ENCODE data around the gene ZNF385D.

The ZNF385D gene

GRCh38 chr3:21745966-21746365, 5.0 kb downstream of the ZNF385D start:
- Histone ChIP-seq H3K4me1 (ENCODE audit: control insufficient read depth in 1 of 2, insufficient read depth in 2 of 2, low read length in 2 of 2) (no peaks in the 10 kb centered on the region), H2AK5ac (ENCODE audit: low read length) (no peak overlapping the region), H3K27ac (ENCODE audit: low read depth, low read length) (no peak overlapping the region), H3K4ac (ENCODE audit: low read depth, low read length) (no peak overlapping the region), H3K14ac (ENCODE audit: low read length) (no peak overlapping the region), H2BK120ac (ENCODE audit: insufficient read depth, low read length, poor library complexity) (no peak overlapping the region), H3K4me2 (ENCODE audit: low read length) (no peak overlapping the region), H3K9me3 (ENCODE audit: insufficient read depth, low read depth, low read length) (no peaks in the 10 kb centered on the region), H2BK5ac (ENCODE audit: low read depth, low read length, poor library complexity) (no peak overlapping the region), H3K79me1 (ENCODE audit: low read length) (no peaks in the 10 kb centered on the region), H3K36me3 (ENCODE audit: control insufficient read depth in 1 of 2, insufficient read depth in 2 of 2, low read length in 2 of 2) (peaks cover 0 to 2% of the 10 kb centered on the region in 2 experiments), H4K8ac (ENCODE audit: low read depth, low read length) (no peak overlapping the region), H4K12ac (ENCODE audit: low read depth, low read length) (no peak overlapping the region), H2BK12ac (ENCODE audit: low read length) (no peak overlapping the region), H3K79me2 (ENCODE audit: control insufficient read depth, insufficient read depth, low read length, poor library complexity) (no peaks in the 10 kb centered on the region), H3K18ac (ENCODE audit: low read length) (no peak overlapping the region), H2AFZ (ENCODE audit: insufficient read depth, low read length, poor library complexity) (no peak overlapping the region), H3K4me3 (ENCODE audit: low read depth, low read length) (no peak overlapping the region), H3K9ac (ENCODE audit: low read length) (no peak overlapping the region), H3K23ac (ENCODE audit: low read length) (no peak overlapping the region), H3K27me3 (ENCODE audit: insufficient read depth, low read length) (peaks cover 4% of the 10 kb centered on the region), H4K91ac (ENCODE audit: low read depth, low read length) (no peak overlapping the region)
- no CpG with 5 or more reads among the region's 6 CpGs for WGBS (ENCODE audit: extremely low coverage, insufficient coverage, insufficient read length)
- DNase-seq: no peak

- Histone ChIP-seq H3K18ac (ENCODE audit: low read length) (no peak overlapping the region), H3K9me3 (ENCODE audit: insufficient read depth, low read depth, low read length) (no peaks in the 10 kb centered on the region), H3K27ac (ENCODE audit: low read depth, low read length) (no peak overlapping the region), H3K4ac (ENCODE audit: low read depth, low read length) (no peak overlapping the region), H2BK5ac (ENCODE audit: low read depth, low read length, poor library complexity) (no peak overlapping the region), H2AK5ac (ENCODE audit: low read length) (no peak overlapping the region), H2BK12ac (ENCODE audit: low read length) (no peak overlapping the region), H3K9ac (ENCODE audit: low read length) (no peak overlapping the region), H3K36me3 (ENCODE audit: control insufficient read depth in 1 of 2, insufficient read depth in 2 of 2, low read length in 2 of 2) (peaks cover 0 to 2% of the 10 kb centered on the region in 2 experiments), H2AFZ (ENCODE audit: insufficient read depth, low read length, poor library complexity) (no peak overlapping the region), H4K12ac (ENCODE audit: low read depth, low read length) (no peak overlapping the region), H3K23ac (ENCODE audit: low read length) (no peak overlapping the region), H3K14ac (ENCODE audit: low read length) (no peak overlapping the region), H4K91ac (ENCODE audit: low read depth, low read length) (no peak overlapping the region), H3K79me1 (ENCODE audit: low read length) (no peaks in the 10 kb centered on the region), H4K8ac (ENCODE audit: low read depth, low read length) (no peak overlapping the region), H3K4me2 (ENCODE audit: low read length) (no peak overlapping the region), H3K4me3 (ENCODE audit: low read depth, low read length) (no peak overlapping the region), H3K27me3 (ENCODE audit: insufficient read depth, low read length) (no peaks in the 10 kb centered on the region), H3K79me2 (ENCODE audit: control insufficient read depth, insufficient read depth, low read length, poor library complexity) (no peaks in the 10 kb centered on the region), H2BK120ac (ENCODE audit: insufficient read depth, low read length, poor library complexity) (no peak overlapping the region), H3K4me1 (ENCODE audit: control insufficient read depth in 1 of 2, insufficient read depth in 2 of 2, low read length in 2 of 2) (no peaks in the 10 kb centered on the region)
- no peak for DNase-seq
- no CpG with 5 or more reads among the region's 2 CpGs for whole genome bisulfite sequencing (ENCODE audit: extremely low coverage, insufficient coverage, insufficient read length)
Observed at GRCh38 chr3:21744793-21745192, 6.2 kb downstream of the ZNF385D start.

- Histone ChIP-seq H3K14ac (ENCODE audit: low read length) (no peak overlapping the region), H2BK5ac (ENCODE audit: low read depth, low read length, poor library complexity) (no peak overlapping the region), H2AFZ (ENCODE audit: insufficient read depth, low read length, poor library complexity) (no peak overlapping the region), H3K4me2 (ENCODE audit: low read length) (no peak overlapping the region), H3K9ac (ENCODE audit: low read length) (no peak overlapping the region), H3K4me1 (ENCODE audit: control insufficient read depth in 1 of 2, insufficient read depth in 2 of 2, low read length in 2 of 2) (no peaks in the 10 kb centered on the region), H3K27me3 (ENCODE audit: insufficient read depth, low read length) (no peaks in the 10 kb centered on the region), H4K12ac (ENCODE audit: low read depth, low read length) (no peak overlapping the region), H3K9me3 (ENCODE audit: insufficient read depth, low read depth, low read length) (no peaks in the 10 kb centered on the region), H3K23ac (ENCODE audit: low read length) (no peak overlapping the region), H2BK120ac (ENCODE audit: insufficient read depth, low read length, poor library complexity) (no peak overlapping the region), H3K27ac (ENCODE audit: low read depth, low read length) (no peak overlapping the region), H4K91ac (ENCODE audit: low read depth, low read length) (no peak overlapping the region), H3K79me2 (ENCODE audit: control insufficient read depth, insufficient read depth, low read length, poor library complexity) (no peaks in the 10 kb centered on the region), H3K79me1 (ENCODE audit: low read length) (no peaks in the 10 kb centered on the region), H2AK5ac (ENCODE audit: low read length) (no peak overlapping the region), H3K4me3 (ENCODE audit: low read depth, low read length) (no peak overlapping the region), H3K4ac (ENCODE audit: low read depth, low read length) (no peak overlapping the region), H2BK12ac (ENCODE audit: low read length) (no peak overlapping the region), H3K36me3 (ENCODE audit: control insufficient read depth in 1 of 2, insufficient read depth in 2 of 2, low read length in 2 of 2) (no peaks in the 10 kb centered on the region), H4K8ac (ENCODE audit: low read depth, low read length) (no peak overlapping the region), H3K18ac (ENCODE audit: low read length) (no peak overlapping the region)
- DNase-seq: no peak
- no CpG with 5 or more reads among the region's 15 CpGs for WGBS (ENCODE audit: extremely low coverage, insufficient coverage, insufficient read length)
Observed at GRCh38 chr3:21738935-21739702, 11.9 kb downstream of the ZNF385D start.

- DNase-seq: no peak
Observed at GRCh38 chr3:21738283-21738682, 12.7 kb downstream of the ZNF385D start.

More at GRCh38 chr3:21738283-21738682, 12.7 kb downstream of the ZNF385D start:
- Histone ChIP-seq H2BK120ac (ENCODE audit: insufficient read depth, low read length, poor library complexity) (no peak overlapping the region), H4K8ac (ENCODE audit: low read depth, low read length) (no peak overlapping the region), H2AK5ac (ENCODE audit: low read length) (no peak overlapping the region), H3K18ac (ENCODE audit: low read length) (no peak overlapping the region), H2BK12ac (ENCODE audit: low read length) (no peak overlapping the region), H3K4me1 (ENCODE audit: control insufficient read depth in 1 of 2, insufficient read depth in 2 of 2, low read length in 2 of 2) (no peaks in the 10 kb centered on the region), H2BK5ac (ENCODE audit: low read depth, low read length, poor library complexity) (no peak overlapping the region), H3K79me1 (ENCODE audit: low read length) (no peaks in the 10 kb centered on the region), H3K14ac (ENCODE audit: low read length) (no peak overlapping the region), H3K4ac (ENCODE audit: low read depth, low read length) (no peak overlapping the region), H3K79me2 (ENCODE audit: control insufficient read depth, insufficient read depth, low read length, poor library complexity) (no peaks in the 10 kb centered on the region), H3K36me3 (ENCODE audit: control insufficient read depth in 1 of 2, insufficient read depth in 2 of 2, low read length in 2 of 2) (no peaks in the 10 kb centered on the region), H3K23ac (ENCODE audit: low read length) (no peak overlapping the region), H3K27ac (ENCODE audit: low read depth, low read length) (no peak overlapping the region), H2AFZ (ENCODE audit: insufficient read depth, low read length, poor library complexity) (no peak overlapping the region), H3K4me2 (ENCODE audit: low read length) (no peak overlapping the region), H3K9ac (ENCODE audit: low read length) (no peak overlapping the region), H4K12ac (ENCODE audit: low read depth, low read length) (no peak overlapping the region), H4K91ac (ENCODE audit: low read depth, low read length) (no peak overlapping the region), H3K27me3 (ENCODE audit: insufficient read depth, low read length) (no peaks in the 10 kb centered on the region), H3K4me3 (ENCODE audit: low read depth, low read length) (no peak overlapping the region), H3K9me3 (ENCODE audit: insufficient read depth, low read depth, low read length) (no peaks in the 10 kb centered on the region)
- no CpG with 5 or more reads among the region's 1 CpG for WGBS (ENCODE audit: extremely low coverage, insufficient coverage, insufficient read length)
